ENCODE data around the gene BAZ2B.

DNA sequence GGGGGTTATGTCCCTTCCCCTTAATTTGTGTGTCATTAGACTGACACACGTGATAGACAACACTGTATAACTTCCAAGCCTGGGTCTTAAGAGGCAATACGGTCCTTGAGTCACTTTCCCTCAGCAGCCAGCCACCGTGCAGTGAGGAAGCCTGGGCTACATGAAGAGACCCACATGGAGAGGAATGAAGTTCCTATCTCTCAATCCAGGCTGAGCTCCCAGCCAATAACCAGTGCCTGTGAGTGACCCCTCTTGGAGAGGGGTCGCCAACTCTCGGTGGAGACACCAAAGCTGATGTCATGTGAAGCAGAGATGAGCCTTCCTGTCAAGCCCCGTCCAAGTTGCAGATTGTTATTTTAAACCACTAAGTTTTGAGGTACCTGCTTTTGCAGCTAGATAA lies 324.2 kb downstream of the BAZ2B start:
- TF ChIP-seq EZH2phosphoT487 (IDR thresholded peaks at IDR 0.05; ENCODE audit: low read length): no peak
- TF ChIP-seq, protein P1, sequence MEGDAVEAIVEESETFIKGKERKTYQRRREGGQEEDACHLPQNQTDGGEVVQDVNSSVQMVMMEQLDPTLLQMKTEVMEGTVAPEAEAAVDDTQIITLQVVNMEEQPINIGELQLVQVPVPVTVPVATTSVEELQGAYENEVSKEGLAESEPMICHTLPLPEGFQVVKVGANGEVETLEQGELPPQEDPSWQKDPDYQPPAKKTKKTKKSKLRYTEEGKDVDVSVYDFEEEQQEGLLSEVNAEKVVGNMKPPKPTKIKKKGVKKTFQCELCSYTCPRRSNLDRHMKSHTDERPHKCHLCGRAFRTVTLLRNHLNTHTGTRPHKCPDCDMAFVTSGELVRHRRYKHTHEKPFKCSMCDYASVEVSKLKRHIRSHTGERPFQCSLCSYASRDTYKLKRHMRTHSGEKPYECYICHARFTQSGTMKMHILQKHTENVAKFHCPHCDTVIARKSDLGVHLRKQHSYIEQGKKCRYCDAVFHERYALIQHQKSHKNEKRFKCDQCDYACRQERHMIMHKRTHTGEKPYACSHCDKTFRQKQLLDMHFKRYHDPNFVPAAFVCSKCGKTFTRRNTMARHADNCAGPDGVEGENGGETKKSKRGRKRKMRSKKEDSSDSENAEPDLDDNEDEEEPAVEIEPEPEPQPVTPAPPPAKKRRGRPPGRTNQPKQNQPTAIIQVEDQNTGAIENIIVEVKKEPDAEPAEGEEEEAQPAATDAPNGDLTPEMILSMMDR (IDR thresholded peaks at IDR 0.05; ENCODE audit: low read length): no peak
- no peak for TF ChIP-seq EZH2 (optimal IDR thresholded peaks at IDR 0.05; ENCODE audit: low read depth, low read length)

Data from MM.1S (cell line).